Stimulated activated CD4-positive, alpha-beta T cell treated with anti-CD3 and anti-CD28 coated beads, Interleukin-1b, Interleukin-23, amount 100 ng/mL, for 4 hours (primary cell): ENCODE data around the gene GNA14.
A peak's percentile ranks its signal among the peaks of the same experiment; 100 is the strongest.
"Not testable (repeated sequence)": the region's sequence is repeated elsewhere in the genome, so short reads cannot be mapped to it uniquely, and the experiment has no call there.

Experiments
- DNase-seq, 2 donors: peaks; one replicate each; pipeline ENCODE4 v3.0.0-alpha.2; 2020; ENCODE audit warnings: low read depth in 2 of 2

The GNA14 gene

DNA sequence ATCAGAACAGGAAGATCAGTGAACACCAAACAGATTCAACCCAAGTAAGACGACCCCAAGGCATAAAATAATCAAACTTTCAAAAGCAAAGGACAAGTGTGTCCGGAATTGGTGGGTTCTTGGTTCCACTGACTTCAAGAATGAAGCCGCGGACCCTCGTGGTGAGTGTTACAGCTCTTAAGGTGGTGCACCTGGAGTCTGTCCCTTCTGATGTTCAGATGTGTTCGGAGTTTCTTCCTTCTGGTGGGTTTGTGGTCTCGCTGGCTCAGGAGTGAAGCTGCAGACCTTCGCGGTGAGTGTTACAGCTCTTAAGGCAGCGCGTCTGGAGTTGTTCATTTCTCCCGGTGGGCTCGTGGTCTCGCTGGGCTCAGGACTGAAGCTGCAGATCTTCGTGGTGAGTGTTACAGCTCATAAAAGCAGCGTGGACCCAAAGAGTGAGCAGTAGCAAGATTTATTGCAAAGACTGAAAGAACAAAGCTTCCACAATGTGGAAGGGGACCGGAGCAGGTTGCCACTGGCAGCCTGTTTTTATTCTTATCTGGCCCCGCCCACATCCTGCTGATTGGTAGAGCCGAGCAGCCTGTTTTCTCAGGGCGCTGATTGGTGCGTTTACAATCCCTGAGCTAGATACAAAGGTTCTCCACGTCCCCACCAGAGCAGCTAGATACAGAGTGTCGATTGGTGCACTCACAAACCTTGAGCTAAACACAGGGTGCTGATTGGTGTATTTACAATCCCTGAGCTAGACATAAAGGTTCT is 158.5 kb downstream of the GNA14 start:
- not testable (repeated sequence) for DNase-seq

DNA sequence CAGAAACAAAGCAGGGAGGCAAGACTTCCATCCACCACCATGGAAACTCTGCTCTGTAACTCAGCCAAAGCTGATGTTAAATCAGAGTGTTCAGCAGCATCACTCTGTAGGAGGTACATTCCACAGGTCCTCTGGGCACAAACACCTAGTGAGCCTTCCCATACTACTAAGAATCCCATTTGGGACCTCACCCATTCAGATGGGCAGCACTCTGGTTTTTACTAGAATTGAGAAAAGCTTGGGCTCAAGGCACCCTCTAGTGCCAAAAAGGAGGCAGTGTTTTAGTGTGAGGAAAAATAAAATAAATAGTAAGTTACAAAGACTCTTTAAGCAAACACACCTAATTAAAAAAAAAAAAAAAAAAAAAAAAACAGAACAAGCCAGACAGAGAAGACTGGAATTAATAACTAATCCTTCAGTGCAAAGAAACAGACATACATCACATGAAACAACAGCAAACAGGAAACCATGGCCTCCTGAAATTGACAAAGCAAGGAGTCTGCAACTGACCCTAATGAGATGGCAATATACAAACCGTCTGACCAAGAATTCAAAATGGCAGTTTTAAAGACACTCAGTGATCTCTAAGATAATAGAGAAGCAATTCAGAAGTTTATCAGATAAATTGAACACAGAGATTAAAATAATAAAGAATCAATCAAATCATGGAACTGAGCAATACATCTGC is 159.5 kb downstream of the GNA14 start:
- DNase-seq: no peak

DNA sequence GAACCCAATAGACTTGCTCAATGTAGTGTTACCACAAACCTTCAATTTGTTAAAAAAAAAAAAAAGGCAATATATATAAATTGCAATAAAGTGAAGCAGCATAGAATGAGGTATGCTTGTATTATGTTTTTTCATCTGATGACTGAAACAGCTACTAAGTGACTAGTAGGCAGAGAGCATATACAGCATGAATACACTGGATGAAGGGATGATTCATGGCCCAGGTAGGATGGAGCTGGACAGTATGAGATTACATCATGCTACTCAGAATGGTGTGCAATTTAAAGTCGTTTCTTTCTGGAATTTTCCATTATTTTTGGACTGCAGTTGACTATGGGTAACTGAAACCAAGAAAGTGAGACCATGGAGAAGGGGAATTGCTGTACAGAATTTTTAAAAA is 161.2 kb downstream of the GNA14 start:
- no peak for DNase-seq

DNA sequence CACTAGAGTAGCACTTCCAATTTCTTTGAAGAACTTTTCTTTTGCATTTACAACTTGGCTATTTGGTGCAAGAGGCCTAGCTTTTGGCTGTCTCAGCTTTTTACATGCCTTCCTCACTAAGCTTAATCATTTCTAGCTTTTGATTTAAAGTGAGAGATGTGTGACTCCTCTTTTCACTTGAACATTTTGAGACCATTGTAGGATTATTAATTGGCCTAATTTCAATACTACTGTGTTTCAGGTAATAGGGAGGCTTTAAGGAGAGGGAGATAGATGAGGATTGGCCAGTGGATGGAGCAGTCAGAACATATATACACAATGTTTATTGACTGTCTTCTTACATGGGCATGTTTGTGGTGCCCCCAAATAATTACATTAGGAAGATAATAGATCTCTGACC is 161.7 kb downstream of the GNA14 start:
- no peak for DNase-seq

DNA sequence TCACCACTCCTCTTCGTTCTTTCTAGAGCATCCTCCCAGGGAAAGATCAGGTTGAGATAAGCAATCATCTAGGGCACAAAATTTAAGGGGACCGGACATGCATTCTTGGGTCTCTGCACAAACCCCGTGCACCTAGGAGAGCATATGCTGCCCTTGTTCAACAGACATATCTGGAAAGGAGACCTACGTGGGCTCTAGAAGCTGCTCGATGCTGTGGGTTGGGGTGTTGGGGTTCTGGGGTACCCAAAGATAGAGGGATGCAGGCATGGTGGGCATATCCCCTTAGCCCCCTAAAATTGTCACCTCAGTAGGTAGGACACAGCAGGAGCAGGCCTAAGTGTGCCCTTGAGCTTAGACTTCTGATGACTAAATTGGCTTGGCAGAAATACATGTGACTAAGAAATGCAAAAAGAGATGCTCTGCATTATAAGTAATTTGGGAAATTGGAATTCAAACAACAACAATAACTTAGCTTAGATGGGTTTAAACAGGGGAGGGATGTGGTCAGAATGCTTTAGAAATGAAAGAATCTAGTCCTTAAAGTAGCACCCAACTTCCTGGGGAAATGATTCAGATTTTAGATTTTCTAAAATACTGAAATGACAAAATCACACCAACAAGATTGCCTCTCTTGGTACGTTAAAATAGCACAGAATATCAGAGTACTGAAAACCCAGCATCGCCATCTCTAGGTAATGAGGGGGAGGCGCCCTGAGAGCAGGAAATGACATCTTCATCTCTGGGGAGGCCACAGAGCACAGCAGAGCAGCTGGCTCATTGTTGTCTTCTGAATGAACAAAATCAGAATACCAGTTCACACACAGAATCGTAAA is 172.3 kb downstream of the GNA14 start:
- DNase-seq: peak; percentile 5 to 15

DNA sequence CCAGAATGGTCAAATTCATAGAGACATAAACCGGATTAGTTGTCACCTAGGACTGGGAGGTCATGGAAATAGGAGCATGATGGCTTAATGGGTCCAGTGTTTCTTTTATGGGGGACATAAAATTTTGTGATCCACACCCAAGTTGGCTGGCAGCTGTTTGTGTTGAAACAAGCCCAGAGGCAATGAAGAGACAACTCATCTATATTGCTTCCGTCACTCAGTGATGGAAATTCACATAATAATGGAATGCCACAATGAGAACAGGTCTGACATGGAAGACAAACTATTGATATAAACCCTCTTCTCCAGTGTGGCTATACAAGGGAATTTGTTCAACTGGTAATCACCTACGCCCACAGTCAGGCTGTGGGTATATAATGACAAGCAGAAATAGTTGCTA is 173.2 kb downstream of the GNA14 start:
- no peak for DNase-seq

DNA sequence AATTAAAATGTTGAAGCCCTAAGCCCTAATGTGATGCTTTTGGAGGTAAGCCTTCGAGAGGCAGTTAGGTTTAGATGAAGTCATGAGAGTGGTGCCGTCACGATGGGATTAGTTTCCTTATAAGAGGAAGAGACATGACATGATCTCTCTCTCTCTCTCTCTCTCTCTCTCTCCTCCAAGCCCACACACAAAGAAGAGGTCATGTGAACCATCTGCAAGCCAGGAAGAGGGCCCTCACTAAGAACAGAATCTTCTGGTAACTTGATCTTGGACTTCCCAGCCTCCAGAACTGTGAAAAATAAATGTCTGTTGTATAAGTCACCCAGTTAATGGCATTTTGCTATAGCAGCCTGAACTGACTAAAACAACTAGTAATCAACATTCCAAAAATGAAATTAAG is 175.5 kb downstream of the GNA14 start:
- DNase-seq: no peak

DNA sequence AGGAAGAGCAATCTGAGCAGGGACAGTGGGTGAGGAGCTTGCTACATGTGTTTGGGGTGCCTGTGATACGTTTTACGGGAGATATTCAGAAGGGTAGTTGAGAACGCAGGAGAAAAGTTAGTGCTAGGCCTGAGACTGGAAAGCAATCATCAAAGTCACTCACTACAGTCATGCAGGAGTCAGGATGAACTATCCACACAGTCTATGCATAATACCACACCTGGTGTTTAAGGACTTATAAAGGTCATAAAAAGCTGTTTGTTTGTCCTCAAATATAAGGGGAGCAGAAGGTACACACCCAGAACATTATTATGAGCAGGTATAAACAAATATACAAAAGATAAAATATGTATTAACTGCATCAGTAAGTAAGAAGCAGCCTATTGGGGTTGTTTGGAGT is 176.6 kb downstream of the GNA14 start:
- DNase-seq: no peak

DNA sequence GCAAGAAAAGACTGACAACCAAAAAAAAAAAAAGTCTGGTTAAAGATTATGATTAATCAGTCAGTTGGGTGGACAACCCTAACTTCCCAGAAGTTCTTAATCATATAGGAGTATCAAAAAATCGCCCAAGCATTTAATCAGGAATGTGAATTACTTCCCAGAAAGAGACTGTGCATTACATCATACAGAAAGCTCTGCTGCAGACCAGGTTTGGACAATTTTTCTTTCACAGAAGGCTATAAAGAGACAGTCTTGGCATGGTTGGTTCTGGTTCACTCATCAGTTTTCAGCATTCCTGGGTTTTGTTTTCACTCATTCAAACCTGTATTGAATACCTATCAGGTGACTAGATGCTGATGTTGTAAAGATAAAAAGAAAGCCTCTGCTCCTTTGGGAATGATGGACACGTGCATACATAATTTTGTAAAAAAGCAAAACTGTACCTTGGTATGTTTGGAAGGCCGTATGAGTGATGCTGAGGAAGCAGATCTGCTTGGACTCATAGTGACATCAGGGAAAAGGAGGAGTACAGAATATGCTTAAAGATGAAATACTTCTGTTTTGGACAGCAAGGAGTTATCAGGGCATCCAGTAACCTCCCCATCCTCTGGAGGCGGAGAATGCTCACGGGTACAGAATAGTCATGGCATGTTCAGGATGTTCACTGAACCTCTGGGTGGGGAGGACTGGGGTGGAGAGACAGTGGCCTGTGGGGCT is 178.4 kb downstream of the GNA14 start:
- DNase-seq: no peak

DNA sequence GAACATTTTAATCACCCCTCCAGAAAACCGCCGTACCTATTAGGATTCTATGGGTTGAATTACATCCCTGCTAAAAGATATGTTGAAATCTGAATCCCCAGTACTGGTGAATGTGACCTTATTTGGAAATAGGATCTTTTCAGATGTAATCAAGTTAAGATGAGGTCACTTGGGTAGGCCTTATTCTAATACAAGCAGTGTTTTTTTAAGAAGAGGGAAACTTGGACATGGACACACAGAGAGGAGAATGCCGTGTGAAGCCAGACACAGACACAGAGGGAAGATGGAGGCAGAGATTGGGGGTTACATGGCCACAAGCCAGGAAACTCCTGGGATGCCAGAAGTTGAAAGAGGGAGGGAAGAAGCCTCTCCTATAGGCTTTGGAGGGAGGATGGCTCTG is 183.5 kb downstream of the GNA14 start:
- no peak for DNase-seq

DNA sequence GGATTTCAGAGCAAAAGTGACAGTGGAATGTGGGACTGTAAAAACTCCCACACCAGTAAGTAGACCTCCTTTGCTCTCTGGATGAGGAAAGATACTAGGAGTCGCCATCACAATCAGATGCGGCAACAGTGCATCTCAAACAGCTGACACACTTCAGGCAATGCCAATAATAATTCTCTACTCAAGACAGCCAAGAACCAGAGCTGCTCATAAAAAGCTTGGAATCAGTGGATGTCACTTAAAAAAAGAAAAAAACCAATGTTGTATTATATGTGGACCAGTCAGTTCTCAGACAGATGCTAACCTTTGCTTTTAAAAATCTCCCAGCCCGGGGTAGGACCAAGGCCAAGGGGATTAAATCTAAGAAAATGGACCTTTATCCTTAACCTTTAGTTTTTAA is 185.0 kb downstream of the GNA14 start:
- no peak for DNase-seq

DNA sequence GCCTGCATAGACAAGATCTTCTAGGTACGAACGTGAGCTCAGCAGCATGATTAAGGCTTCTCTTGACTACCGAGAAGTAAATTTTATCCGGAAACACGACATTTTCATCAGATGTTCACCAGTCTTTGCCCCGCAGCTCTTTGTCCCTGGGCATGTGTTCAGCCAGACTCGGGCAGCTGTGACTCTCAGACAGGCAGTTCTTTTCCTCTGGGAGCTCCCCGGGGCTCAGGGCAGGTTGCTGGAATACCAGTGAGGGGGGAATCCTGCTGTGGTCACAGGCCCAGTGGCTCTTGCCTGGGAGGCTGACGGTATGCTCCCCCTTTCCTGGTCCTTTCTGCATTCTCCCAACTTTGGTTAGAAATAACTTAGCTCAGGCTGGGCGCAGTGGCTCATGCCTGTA is 186.1 kb downstream of the GNA14 start:
- DNase-seq: no peak

DNA sequence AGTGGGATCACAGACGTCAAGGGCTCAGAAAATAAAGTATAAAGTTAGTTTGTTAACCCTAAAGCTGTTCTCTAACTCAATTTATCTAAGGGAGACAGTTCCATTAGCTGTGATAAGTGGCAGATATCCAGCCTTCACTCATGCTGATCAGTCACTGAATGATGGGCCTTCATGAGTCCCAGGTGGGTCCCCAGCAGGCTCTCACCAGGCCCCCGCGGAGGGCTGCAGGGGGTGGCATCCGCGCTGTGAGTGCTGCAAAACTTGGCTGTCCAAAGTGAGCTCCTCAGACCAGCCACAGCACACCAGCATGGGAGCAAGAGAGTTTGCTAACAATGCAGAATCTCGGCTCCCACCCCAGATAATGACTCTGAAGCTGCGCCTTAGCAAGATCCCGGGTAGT is 187.2 kb downstream of the GNA14 start:
- no peak for DNase-seq

DNA sequence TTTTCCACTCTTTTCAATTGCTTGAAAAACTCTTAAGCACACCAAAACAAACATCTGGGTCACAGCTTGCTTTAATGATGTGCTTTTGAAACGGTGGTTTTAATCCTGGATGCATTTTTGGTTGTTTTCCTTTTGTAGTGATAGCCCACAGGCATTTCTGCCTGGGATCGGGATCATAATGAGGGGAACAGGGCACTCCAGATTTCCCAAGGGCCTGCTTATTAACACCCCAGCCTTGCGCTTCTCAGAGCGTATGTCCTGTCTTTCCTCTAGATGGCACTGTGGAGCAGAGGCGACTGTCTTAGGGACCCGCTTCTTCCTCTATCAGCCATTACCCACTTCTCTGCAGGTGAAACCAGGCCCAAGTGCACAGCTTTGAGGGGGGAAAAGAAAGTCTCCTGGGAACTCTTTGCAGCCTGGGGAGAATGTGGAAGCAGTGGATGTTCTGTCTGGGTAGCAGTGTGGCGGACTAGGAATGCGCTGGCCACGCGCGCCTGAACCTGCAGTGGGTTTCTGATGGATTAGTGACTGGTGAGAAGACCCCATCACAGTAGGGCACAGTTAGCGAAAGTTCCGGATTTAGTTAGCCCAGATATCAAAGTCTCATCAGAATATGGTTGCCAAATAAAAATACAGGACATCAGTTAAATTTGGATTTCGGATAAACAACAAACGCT is 190.1 kb downstream of the GNA14 start:
- peak; percentile 42 to 56 for DNase-seq

DNA sequence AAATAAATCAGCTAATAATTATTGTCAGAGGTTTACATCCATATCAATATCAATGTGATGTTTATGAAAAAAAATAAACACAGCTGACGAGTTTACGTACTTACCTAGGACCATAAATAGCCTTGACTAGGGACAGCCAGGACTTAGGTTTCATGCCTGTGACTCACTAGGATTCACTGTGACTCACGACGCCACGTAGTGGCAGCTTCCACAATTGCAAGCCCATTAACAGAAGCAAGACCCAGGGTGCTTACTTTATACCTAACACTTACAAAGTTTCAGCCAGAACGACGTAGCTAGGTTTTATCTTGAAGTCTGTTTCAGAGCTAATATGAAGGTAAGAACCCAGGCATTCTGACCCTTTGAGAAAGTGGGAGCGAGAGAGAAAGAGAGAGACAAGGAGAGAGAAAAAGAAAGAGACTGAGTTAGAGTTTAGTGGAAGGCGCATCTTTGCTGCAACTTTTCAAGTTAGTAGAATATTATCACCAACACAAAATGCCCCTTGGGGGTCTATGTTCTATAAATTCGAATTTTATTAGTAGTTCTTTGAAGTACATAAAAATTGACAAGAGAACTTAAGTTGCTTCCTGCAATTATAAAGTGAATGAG is 191.2 kb downstream of the GNA14 start:
- DNase-seq: peak; percentile 67 to 76

DNA sequence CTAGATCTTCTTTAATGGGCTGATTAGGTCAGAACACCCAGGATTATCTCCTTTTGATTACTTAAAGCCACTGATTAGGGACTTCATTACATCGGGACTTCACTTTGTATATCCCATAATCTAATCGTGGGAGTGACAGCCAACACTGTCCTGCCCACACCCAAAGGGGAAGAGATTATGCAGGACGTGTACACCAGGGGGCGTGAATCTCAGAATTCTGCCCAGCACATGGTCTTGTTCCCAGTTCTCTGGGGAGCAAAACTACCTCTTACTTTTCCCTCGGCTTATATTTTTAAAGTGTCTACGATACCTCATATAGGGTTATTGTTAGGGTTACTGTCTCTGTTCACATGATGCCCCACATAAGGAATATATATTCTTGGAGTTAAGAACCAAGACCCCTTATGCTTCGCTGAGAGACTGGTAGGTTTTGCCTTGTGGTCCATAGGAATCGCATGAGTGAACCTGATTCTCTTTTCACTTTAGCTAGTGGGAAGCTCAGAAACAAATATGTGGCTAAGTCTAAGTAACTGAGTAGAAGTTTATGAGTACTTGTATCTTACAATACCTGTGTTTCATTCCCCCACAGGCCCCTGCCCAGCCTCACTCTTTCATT is 192.7 kb downstream of the GNA14 start:
- DNase-seq: peak; percentile 17 to 23

DNA sequence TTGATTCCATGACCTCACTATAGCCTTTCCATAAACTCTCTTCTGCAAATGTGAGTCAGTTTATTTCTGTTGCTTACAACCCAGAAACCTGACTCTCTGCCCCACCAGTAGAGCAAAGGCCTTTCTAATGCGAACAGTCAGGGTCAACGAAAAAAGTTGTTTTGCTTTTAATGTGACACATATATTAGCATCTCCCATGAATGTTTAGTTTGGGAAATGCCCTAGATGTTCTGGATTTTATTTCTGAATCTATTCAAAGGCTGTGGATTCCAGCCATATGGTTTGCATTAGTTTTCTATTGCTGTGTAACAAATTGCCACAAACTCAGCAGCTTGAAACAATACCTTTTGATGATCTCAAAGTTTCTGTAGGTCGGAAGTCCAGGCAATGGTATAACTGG is 193.5 kb downstream of the GNA14 start:
- no peak for DNase-seq

DNA sequence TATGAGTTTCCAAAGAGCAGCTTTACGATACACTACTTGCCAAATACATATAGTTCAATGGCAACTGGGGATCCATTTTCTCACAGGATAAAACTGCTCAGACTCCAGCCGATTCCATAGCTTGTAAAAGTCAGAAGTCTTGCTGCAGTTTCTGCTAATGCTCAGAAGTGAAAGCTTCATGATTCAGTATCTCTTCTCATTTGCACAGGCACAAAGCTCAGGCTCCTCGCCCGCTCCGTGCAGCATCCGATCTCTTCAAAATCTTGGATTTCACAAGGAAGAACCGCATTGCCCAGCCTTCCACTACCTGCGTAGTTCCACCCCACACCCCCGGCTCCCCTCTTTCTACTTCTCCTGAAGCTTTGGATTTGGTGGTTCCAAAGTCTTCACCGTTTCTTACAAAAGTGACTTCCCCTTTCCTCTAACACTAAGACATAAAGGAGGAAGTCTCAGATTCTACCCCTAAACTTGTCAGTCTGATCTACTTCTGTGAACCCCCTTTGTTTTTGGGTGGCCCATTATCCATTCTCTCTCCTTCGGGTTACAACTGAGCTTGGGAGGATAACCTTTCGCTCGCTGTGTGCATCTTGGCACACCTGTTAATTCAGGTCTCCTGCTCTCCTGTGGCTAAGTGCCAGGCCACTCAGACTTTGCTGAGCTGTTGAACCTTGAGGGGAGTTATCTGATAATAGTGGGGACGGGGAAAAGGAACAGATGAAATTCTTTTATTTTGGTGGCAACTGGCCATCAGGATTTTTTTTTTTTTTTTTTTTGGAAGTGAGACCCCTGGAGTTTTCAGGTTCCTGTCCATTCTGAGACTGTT is 194.1 kb downstream of the GNA14 start:
- DNase-seq: no peak

DNA sequence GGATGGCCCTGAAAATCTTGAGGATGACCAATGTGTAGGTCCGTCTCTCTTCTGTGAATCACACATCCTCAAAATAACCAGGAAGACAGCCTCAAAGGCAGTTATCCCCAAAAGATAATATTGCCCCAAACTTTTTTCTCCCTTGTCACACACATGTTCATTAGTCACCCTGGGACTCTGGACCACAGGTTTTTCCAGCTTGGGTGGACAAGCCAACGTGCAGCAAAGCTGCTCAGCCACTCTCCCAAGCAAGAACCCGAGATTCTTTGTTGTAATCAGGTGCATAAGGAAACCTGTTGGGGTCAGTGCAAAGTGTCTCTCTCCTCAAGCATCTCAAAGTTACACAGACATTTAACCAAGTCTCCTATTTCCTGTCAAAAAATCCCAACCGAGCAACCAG is 196.6 kb downstream of the GNA14 start:
- DNase-seq: no peak

DNA sequence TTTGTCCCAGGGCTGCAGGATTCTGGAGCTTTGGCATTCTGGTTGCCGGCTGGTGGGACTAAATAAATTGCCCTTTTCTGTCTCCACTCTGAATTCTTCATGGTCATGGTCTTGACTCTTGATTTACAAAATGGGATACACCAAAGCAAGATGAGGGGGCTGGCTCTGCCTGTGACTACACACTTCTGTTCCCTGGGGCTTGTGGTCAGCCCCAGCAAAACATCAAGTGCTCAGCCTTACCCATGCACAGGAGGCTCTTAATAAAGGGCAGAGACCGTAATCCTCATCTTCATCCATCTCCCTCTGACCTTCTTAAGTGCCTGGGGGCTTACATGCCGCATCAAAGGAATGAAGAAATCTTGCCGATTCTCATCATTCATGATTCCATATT is 198.0 kb downstream of the GNA14 start:
- DNase-seq: no peak
